Neuronal stem cell (in vitro differentiated cells): ENCODE data around the gene ESRP2.

Experiments
- DNase-seq: peaks from one replicate; pipeline ENCODE4 v3.0.0-alpha.2; 2013; ENCODE audit warnings: low spot score
- H2AFZ ChIP-seq: one replicate; pipeline ENCODE4 v1.6.1; 2013; ENCODE audit warnings: mild to moderate bottlenecking, low read length, inconsistent platforms
- H2AK5ac ChIP-seq: 2 replicates; pipeline ENCODE4 v1.6.1; 2013; ENCODE audit warnings: low read depth, mild to moderate bottlenecking, inconsistent platforms, low read length, moderate library complexity, mixed read lengths
- H2BK120ac ChIP-seq: 2 replicates; pipeline ENCODE4 v1.6.1; 2013; ENCODE audit warnings: low read depth, mild to moderate bottlenecking, inconsistent platforms, low read length, moderate library complexity, mixed read lengths
- H2BK12ac ChIP-seq: one replicate; pipeline ENCODE4 v1.6.1; 2013; ENCODE audit warnings: low read length, inconsistent platforms
- H2BK15ac ChIP-seq: 2 replicates; pipeline ENCODE4 v1.6.1; 2013; ENCODE audit warnings: mild to moderate bottlenecking, low read length, inconsistent platforms, mixed read lengths
- H2BK5ac ChIP-seq: one replicate; pipeline ENCODE4 v1.6.1; 2013; ENCODE audit warnings: inconsistent platforms, mild to moderate bottlenecking, low read length, moderate library complexity
- H3K14ac ChIP-seq: one replicate; pipeline ENCODE4 v1.6.1; 2013; ENCODE audit warnings: low read length, inconsistent platforms
- H3K18ac ChIP-seq: 2 replicates; pipeline ENCODE4 v1.6.1; 2013; ENCODE audit warnings: low read length, inconsistent platforms
- H3K23ac ChIP-seq: 2 replicates; pipeline ENCODE4 v1.6.1; 2013; ENCODE audit warnings: low read depth, mild to moderate bottlenecking, mixed read lengths, low read length, inconsistent platforms; ENCODE audit not compliant: poor library complexity
- H3K27ac ChIP-seq: replicated peaks from 3 replicates; pipeline ENCODE4 v1.5.1; 2013; ENCODE audit warnings: low read length, inconsistent platforms
- H3K27me3 ChIP-seq, 3 experiments: 2 replicates each; pipeline ENCODE4 v1.6.1; 2013; ENCODE audit warnings: low read length in 3 of 3, mild to moderate bottlenecking in 2 of 3, inconsistent platforms in 1 of 3, low read depth in 1 of 3, mixed read lengths in 1 of 3, moderate library complexity in 1 of 3; ENCODE audit not compliant: control insufficient read depth in 3 of 3, insufficient read depth in 3 of 3
- H3K36me3 ChIP-seq, 2 donors: replicated peaks in 1 of 2; 2 replicates each; pipeline ENCODE4 v1.6.1; 2013; ENCODE audit warnings: low read length in 2 of 2; ENCODE audit not compliant: control insufficient read depth in 2 of 2, insufficient read depth in 2 of 2
- H3K4ac ChIP-seq: 2 replicates; pipeline ENCODE4 v1.6.1; 2013; ENCODE audit warnings: inconsistent platforms, mild to moderate bottlenecking, low read length, moderate library complexity
- H3K4me1 ChIP-seq, 2 donors: 1 replicate in 1 of 2; 2 replicates in 1 of 2; pipeline ENCODE4 v1.6.1; 2013; ENCODE audit warnings: low read length in 2 of 2, low read depth in 1 of 2; ENCODE audit not compliant: control insufficient read depth in 2 of 2, insufficient read depth in 1 of 2
- H3K4me2 ChIP-seq: one replicate; pipeline ENCODE4 v1.6.1; 2013; ENCODE audit warnings: mild to moderate bottlenecking, low read length, inconsistent platforms; ENCODE audit not compliant: insufficient read depth, poor library complexity, severe bottlenecking
- H3K4me3 ChIP-seq, 2 donors: 2 replicates each; pipeline ENCODE4 v1.5.1; 2013; ENCODE audit warnings: low read length in 2 of 2, mild to moderate bottlenecking in 2 of 2, inconsistent platforms in 1 of 2, moderate library complexity in 1 of 2
- H3K79me1 ChIP-seq: one replicate; pipeline ENCODE4 v1.6.1; 2013; ENCODE audit warnings: low read depth, mild to moderate bottlenecking, inconsistent platforms, low read length, moderate library complexity
- H3K9ac ChIP-seq: one replicate; pipeline ENCODE4 v1.6.1; 2013; ENCODE audit warnings: mild to moderate bottlenecking, low read depth, low read length, inconsistent platforms; ENCODE audit not compliant: poor library complexity
- H3K9me3 ChIP-seq, 2 donors: replicated peaks in 1 of 2; 2 replicates each; pipeline versions ENCODE3 to v1.6.1; 2013; ENCODE audit warnings: low read length in 2 of 2, mild to moderate bottlenecking in 2 of 2, inconsistent platforms in 1 of 2, low read depth in 1 of 2, mixed read lengths in 1 of 2, moderate library complexity in 1 of 2; ENCODE audit not compliant: control insufficient read depth in 2 of 2, insufficient read depth in 1 of 2
- H4K8ac ChIP-seq: one replicate; pipeline ENCODE4 v1.6.1; 2013; ENCODE audit warnings: low read depth, mild to moderate bottlenecking, inconsistent platforms, low read length, moderate library complexity
- H4K91ac ChIP-seq: one replicate; pipeline ENCODE4 v1.6.1; 2013; ENCODE audit warnings: low read length, low read depth, mild to moderate bottlenecking, inconsistent platforms; ENCODE audit not compliant: poor library complexity
- WGBS, 2 donors: extraction: QIAGEN DNeasy Blood & Tissue Kit; methylation state at CpG; one replicate each; pipeline ENCODE4 v1.1.7; 2013; ENCODE audit warnings: missing lambda C conversion rate in 2 of 2, mixed read lengths in 1 of 2; ENCODE audit not compliant: insufficient read length in 2 of 2, insufficient replicate concordance in 1 of 2; ENCODE audit errors: extremely low coverage in 2 of 2; 5-methylcytosine and 5-hydroxymethylcytosine counted together

ESRP2 gene

DNA sequence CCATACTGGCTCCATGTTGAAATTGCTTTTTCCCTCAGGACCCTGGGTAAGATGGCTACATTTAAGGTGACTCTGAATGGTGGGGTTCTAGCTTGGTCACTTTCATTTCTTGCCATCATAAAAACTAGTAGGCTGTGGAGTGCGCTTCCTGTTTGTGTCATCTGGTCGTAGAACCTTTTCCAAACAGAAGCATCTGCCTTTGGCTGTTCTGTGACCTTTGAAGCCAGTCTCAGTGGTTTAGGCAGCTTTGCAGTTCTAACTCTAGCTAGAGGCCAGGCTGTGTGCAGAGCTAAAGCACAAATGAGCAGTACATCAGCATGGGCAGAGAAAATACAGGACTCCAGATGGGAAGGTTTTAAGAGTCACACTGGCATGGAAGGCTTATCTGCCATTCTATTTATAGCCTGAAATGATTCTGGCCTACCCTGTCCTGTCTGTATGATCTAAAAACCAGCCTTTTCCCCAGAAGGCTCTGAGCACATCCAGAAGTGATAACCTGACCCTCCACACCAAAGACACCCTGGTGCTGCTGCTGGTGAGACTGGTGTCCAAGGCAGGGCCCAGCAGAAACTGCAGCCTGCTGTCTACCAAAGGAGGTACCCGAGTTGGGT lies 8.6 kb downstream of the ESRP2 start:
- peak overlapping the region; percentile 5 for H4K91ac ChIP-seq
- no peak overlapping the region for H3K4ac ChIP-seq
- H3K4me2 ChIP-seq: no peak overlapping the region
- no peak overlapping the region for H4K8ac ChIP-seq
- H3K9ac ChIP-seq: no peak overlapping the region
- H3K27me3 ChIP-seq: no peaks in the 10 kb centered on the region
- no peak overlapping the region for H3K18ac ChIP-seq
- H2BK120ac ChIP-seq: no peak overlapping the region
- no peak for DNase-seq
- no peak overlapping the region for H2BK12ac ChIP-seq
- H3K27ac ChIP-seq: no peak overlapping the region
- no peaks in the 10 kb centered on the region for H3K79me1 ChIP-seq
- no peaks in the 10 kb centered on the region for H3K4me1 ChIP-seq
- H2AFZ ChIP-seq: no peak overlapping the region
- no peak overlapping the region for H3K23ac ChIP-seq
- H2AK5ac ChIP-seq: no peak overlapping the region
- no peak overlapping the region for H2BK15ac ChIP-seq
- H3K14ac ChIP-seq: no peak overlapping the region
- no peak overlapping the region for H2BK5ac ChIP-seq
- no peaks in the 10 kb centered on the region for H3K9me3 ChIP-seq
- H3K36me3 ChIP-seq: peaks cover 8 to 55% of the 10 kb centered on the region in 2 donors
- H3K4me3 ChIP-seq: no peak overlapping the region
- WGBS, 2 donors: no CpG with 5 or more reads among the region's 3 CpGs

DNA sequence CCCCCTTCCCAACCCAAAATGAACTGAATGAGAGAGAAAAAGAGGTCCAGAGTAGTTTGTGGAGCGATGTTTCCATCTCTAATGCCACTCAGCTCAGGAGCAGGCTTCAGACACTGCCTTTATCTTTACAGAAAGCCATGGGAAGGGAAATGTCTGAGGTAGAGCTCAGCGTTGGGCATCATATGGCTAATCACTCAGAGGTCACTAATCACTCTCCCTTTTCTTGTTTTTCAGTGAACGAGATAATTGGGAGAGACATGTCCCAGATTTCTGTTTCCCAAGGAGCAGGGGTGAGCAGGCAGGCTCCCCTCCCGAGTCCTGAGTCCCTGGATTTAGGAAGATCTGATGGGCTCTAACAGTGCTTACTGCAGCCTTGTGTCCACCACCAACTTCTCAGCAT lies 9.8 kb downstream of the ESRP2 start:
- H3K18ac ChIP-seq: no peak overlapping the region
- no peak overlapping the region for H2BK12ac ChIP-seq
- H2AFZ ChIP-seq: no peak overlapping the region
- H4K91ac ChIP-seq: no peak overlapping the region
- no peak overlapping the region for H3K4ac ChIP-seq
- no peak overlapping the region for H3K4me2 ChIP-seq
- no peak overlapping the region for H2AK5ac ChIP-seq
- H3K4me1 ChIP-seq: no peaks in the 10 kb centered on the region
- no peak overlapping the region for H2BK15ac ChIP-seq
- H3K9ac ChIP-seq: no peak overlapping the region
- H3K27ac ChIP-seq: no peak overlapping the region
- H3K79me1 ChIP-seq: no peaks in the 10 kb centered on the region
- H3K9me3 ChIP-seq: no peaks in the 10 kb centered on the region
- no peaks in the 10 kb centered on the region for H3K27me3 ChIP-seq
- no peak overlapping the region for H2BK120ac ChIP-seq
- H3K14ac ChIP-seq: no peak overlapping the region
- H3K4me3 ChIP-seq: no peak overlapping the region
- no peak overlapping the region for H3K23ac ChIP-seq
- no peak overlapping the region for H2BK5ac ChIP-seq
- H4K8ac ChIP-seq: no peak overlapping the region
- peaks cover 7 to 56% of the 10 kb centered on the region in 2 donors for H3K36me3 ChIP-seq
- no peak for DNase-seq
- no CpG with 5 or more reads among the region's 4 CpGs for WGBS, 2 donors

DNA sequence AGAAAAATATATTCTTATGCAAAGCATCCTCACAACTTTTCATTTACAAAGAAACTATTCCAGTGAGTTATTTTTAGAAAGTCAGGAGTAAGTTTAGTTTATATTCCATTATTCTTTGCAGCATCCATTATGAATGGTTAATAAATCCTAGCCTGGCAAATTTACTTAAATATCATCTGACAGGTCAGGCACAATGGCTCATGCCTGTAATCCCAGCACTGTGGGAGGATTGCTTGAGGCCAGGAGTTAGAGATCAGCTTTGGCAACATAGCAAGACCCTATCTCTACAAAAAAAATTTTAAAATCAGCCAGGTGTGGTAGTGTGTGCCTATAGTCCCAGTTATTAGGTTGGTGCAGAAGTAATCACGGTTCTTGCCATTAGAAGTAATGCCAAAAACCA lies 12.9 kb downstream of the ESRP2 start:
- Histone ChIP-seq H2BK5ac (no peak overlapping the region), H4K91ac (no peak overlapping the region), H3K27ac (no peak overlapping the region), H2BK15ac (no peak overlapping the region), H2BK120ac (no peak overlapping the region), H3K9me3 (no peaks in the 10 kb centered on the region), H3K79me1 (no peaks in the 10 kb centered on the region), H4K8ac (no peak overlapping the region), H3K18ac (no peak overlapping the region), H3K23ac (no peak overlapping the region), H3K14ac (no peak overlapping the region), H3K4me1 (peaks cover 0 to 1% of the 10 kb centered on the region in 2 donors), H3K9ac (no peak overlapping the region), H3K27me3 (no peaks in the 10 kb centered on the region), H2BK12ac (no peak overlapping the region), H2AFZ (no peak overlapping the region), H3K36me3 (peaks cover 6 to 39% of the 10 kb centered on the region in 2 donors), H3K4me3 (no peak overlapping the region), H3K4me2 (no peak overlapping the region), H2AK5ac (no peak overlapping the region), H3K4ac (no peak overlapping the region)
- no CpG with 5 or more reads among the region's 1 CpG for WGBS, 2 donors
- no peak for DNase-seq

- Histone ChIP-seq H3K4ac (no peak overlapping the region), H2BK5ac (no peak overlapping the region), H4K8ac (no peak overlapping the region), H3K14ac (no peak overlapping the region), H3K23ac (no peak overlapping the region), H3K4me3 (no peak overlapping the region), H2AK5ac (no peak overlapping the region), H3K27ac (no peak overlapping the region), H2AFZ (no peak overlapping the region), H3K9me3 (no peaks in the 10 kb centered on the region), H4K91ac (no peak overlapping the region), H2BK12ac (no peak overlapping the region), H3K18ac (no peak overlapping the region), H3K27me3 (no peaks in the 10 kb centered on the region), H2BK15ac (no peak overlapping the region), H3K79me1 (no peaks in the 10 kb centered on the region), H2BK120ac (no peak overlapping the region), H3K9ac (no peak overlapping the region), H3K36me3 (peaks cover 0 to 34% of the 10 kb centered on the region in 2 donors), H3K4me2 (no peak overlapping the region), H3K4me1 (peaks cover 0 to 1% of the 10 kb centered on the region in 2 donors)
- WGBS, 2 donors: no CpG with 5 or more reads among the region's 6 CpGs
- DNase-seq: no peak
Observed at GRCh38 chr16:68219725-68220351, 16.1 kb downstream of the ESRP2 start.
